Upper lobe of left lung (tissue), 4 donors: ENCODE measurements around the gene NELFE.

ENCODE experiments used
- POLR2AphosphoS5 ChIP-seq, 2 donors: sonication (generic); formaldehyde crosslinking; IDR thresholded peaks; one replicate each; pipeline ENCODE4 v1.5.1; 2017; ENCODE audit warnings: antibody characterized with exemption in 2 of 2
- TF ChIP-seq, protein P1 (sequence below), 6 experiments: fragments of 450-650 bp in 4 of 6; fragments of 200-600 bp in 2 of 6; sonication (generic) in 2 of 6; IDR thresholded peaks; one replicate each; pipeline ENCODE4 v1.5.1; 2016 to 2019; ENCODE audit warnings: antibody characterized with exemption in 6 of 6

DNA sequence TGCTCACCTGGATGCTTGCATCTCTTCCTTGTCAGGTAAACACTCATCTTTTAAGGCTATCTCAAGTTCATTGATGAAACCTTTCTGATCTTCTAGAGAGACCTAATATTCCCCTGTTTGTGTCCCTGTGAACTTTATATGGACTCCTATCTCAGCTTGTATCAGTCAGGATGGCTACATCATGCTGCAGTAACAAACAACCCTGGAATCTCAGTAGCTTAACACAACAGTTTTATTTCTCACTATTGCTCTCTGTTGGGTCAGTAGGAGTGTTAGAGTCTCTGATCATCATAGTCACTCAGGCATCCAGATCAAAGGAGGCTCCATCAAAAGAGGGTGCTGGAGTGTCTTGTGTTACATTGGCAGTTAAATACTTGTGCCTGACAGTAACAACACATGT, 43.4 kb downstream of the NELFE start:
- no peak for TF ChIP-seq POLR2AphosphoS5 (IDR thresholded peaks at IDR 0.05)
- TF ChIP-seq, protein P1, sequence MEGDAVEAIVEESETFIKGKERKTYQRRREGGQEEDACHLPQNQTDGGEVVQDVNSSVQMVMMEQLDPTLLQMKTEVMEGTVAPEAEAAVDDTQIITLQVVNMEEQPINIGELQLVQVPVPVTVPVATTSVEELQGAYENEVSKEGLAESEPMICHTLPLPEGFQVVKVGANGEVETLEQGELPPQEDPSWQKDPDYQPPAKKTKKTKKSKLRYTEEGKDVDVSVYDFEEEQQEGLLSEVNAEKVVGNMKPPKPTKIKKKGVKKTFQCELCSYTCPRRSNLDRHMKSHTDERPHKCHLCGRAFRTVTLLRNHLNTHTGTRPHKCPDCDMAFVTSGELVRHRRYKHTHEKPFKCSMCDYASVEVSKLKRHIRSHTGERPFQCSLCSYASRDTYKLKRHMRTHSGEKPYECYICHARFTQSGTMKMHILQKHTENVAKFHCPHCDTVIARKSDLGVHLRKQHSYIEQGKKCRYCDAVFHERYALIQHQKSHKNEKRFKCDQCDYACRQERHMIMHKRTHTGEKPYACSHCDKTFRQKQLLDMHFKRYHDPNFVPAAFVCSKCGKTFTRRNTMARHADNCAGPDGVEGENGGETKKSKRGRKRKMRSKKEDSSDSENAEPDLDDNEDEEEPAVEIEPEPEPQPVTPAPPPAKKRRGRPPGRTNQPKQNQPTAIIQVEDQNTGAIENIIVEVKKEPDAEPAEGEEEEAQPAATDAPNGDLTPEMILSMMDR (IDR thresholded peaks at IDR 0.05): no peak
